K562 (cell line): Measurements from ENCODE around the gene ALDH18A1. TPM values are rescaled to one million over a fixed set of nuclear protein-coding genes. Genes with fewer than 3 reads are reported as not detected.

Source experiments
- polyA plus RNA-seq, 8 experiments: library from polyadenylated mRNA; depleted of rRNA in 4 of 8; stranded (reverse) in 5 of 8; unstranded in 3 of 8; fragments of >200 nt; fragmentation: Nextera tagmentation in 2 of 8; fragmentation: Illumina TruSeq in 1 of 8; extraction: Ambion mirVana in 2 of 8; extraction: Trizol in 1 of 8; gene quantifications; 2 replicates each; pipeline versions ENCODE4 v1.2.1 to v1.2.3, GENCODE V29; 2011 to 2014; ENCODE audit warnings: inconsistent platforms in 1 of 8, missing spikeins in 1 of 8
- total RNA-seq, 7 experiments: library from RNA; depleted of rRNA in 6 of 7; stranded (reverse); fragments of >200 nt in 6 of 7; fragmentation: Illumina TruSeq in 2 of 7; extraction: Trizol in 2 of 7; gene quantifications; 2 replicates each; pipeline versions ENCODE4 v1.2.1 to v1.2.3, GENCODE V29; 2011 to 2021; ENCODE audit warnings: low replicate concordance in 1 of 7

The ALDH18A1 gene
- total and polyA plus RNA-seq, 9 of the 15 experiments (the other 6 are each of a cell fraction or from before 2014, with no cell fraction given): 12.0 to 83.3 (median 43.8) TPM

Other genes starting within 250 kb of the ALDH18A1 start
- 4.4 and 4.5 TPM in 2 replicates for gene SORBS1, start 95.3 kb downstream of the ALDH18A1 start, total RNA-seq (2014; rRNA removed)
- 7.1 and 7.2 TPM in 2 replicates for gene SORBS1, start 95.3 kb downstream of the ALDH18A1 start, total RNA-seq (2014; rRNA removed; fragmentation: Illumina TruSeq; extraction: Trizol)
- 6.5 and 7.2 TPM in 2 replicates for gene SORBS1, start 95.3 kb downstream of the ALDH18A1 start, total RNA-seq (2015; rRNA removed; fragmentation: Illumina TruSeq; extraction: Trizol)
- gene SORBS1, start 95.3 kb downstream of the ALDH18A1 start, total RNA-seq (2021): 6.2 and 7.1 TPM in 2 replicates
- 10.9 and 13.3 TPM in 2 replicates for gene SORBS1, start 95.3 kb downstream of the ALDH18A1 start, polyA plus RNA-seq (2011; rRNA removed)
- gene SORBS1, start 95.3 kb downstream of the ALDH18A1 start, polyA plus RNA-seq (2014; fragmentation: Illumina TruSeq; extraction: Trizol): 7.7 and 8.4 TPM in 2 replicates
- gene SORBS1, start 95.3 kb downstream of the ALDH18A1 start, polyA plus RNA-seq (2014; fragmentation: Nextera tagmentation; extraction: Ambion mirVana): 1 to 10 TPM; 2.0 to 2.8 TPM
- gene SORBS1, start 95.3 kb downstream of the ALDH18A1 start, polyA plus RNA-seq (2014; rRNA removed): 5.1 and 6.7 TPM in 2 replicates
- gene TCTN3, start 37.2 kb upstream of the ALDH18A1 start, total RNA-seq (2014; rRNA removed): 10.4 and 17.4 TPM in 2 replicates
- gene TCTN3, start 37.2 kb upstream of the ALDH18A1 start, total RNA-seq (2014; rRNA removed; fragmentation: Illumina TruSeq; extraction: Trizol): 15.2 TPM in 2 replicates
- 14.5 and 15.9 TPM in 2 replicates for gene TCTN3, start 37.2 kb upstream of the ALDH18A1 start, total RNA-seq (2015; rRNA removed; fragmentation: Illumina TruSeq; extraction: Trizol)
- 17.1 and 19.8 TPM in 2 replicates for gene TCTN3, start 37.2 kb upstream of the ALDH18A1 start, total RNA-seq (2021)
- 25.8 and 26.0 TPM in 2 replicates for gene TCTN3, start 37.2 kb upstream of the ALDH18A1 start, polyA plus RNA-seq (2011; rRNA removed)
- gene TCTN3, start 37.2 kb upstream of the ALDH18A1 start, polyA plus RNA-seq (2014; fragmentation: Illumina TruSeq; extraction: Trizol): 21.6 and 22.9 TPM in 2 replicates
- gene TCTN3, start 37.2 kb upstream of the ALDH18A1 start, polyA plus RNA-seq (2014; fragmentation: Nextera tagmentation; extraction: Ambion mirVana): 10 to 100 TPM; 16.3 to 24.3 TPM
- 12.6 and 17.3 TPM in 2 replicates for gene TCTN3, start 37.2 kb upstream of the ALDH18A1 start, polyA plus RNA-seq (2014; rRNA removed)
- gene ENTPD1, start 99.5 kb upstream of the ALDH18A1 start, total RNA-seq (2014; rRNA removed): 0.18 and 0.49 TPM in 2 replicates
- gene ENTPD1, start 99.5 kb upstream of the ALDH18A1 start, total RNA-seq (2014; rRNA removed; fragmentation: Illumina TruSeq; extraction: Trizol): 0.16 and 0.47 TPM in 2 replicates
- 0.38 and 0.62 TPM in 2 replicates for gene ENTPD1, start 99.5 kb upstream of the ALDH18A1 start, total RNA-seq (2015; rRNA removed; fragmentation: Illumina TruSeq; extraction: Trizol)
- gene ENTPD1, start 99.5 kb upstream of the ALDH18A1 start, total RNA-seq (2021): 0.35 and 0.38 TPM in 2 replicates
- gene ENTPD1, start 99.5 kb upstream of the ALDH18A1 start, polyA plus RNA-seq (2011; rRNA removed): 0.07 and 0.37 TPM in 2 replicates
- gene ENTPD1, start 99.5 kb upstream of the ALDH18A1 start, polyA plus RNA-seq (2014; fragmentation: Illumina TruSeq; extraction: Trizol): 0.10 and 0.37 TPM in 2 replicates
- gene ENTPD1, start 99.5 kb upstream of the ALDH18A1 start, polyA plus RNA-seq (2014; fragmentation: Nextera tagmentation; extraction: Ambion mirVana): 1 to 10 TPM; 1.2 to 1.5 TPM
- gene ENTPD1, start 99.5 kb upstream of the ALDH18A1 start, polyA plus RNA-seq (2014; rRNA removed): 0.12 and 0.35 TPM in 2 replicates